MM.1S (cell line): ENCODE measurements around the gene IRGQ.
"Not testable (repeated sequence)": the region's sequence is repeated elsewhere in the genome, so short reads cannot be mapped to it uniquely, and the experiment has no call there.

Experiments
- DNase-seq: peaks from one replicate; pipeline ENCODE4 v3.0.0-alpha.2; 2015
- H2AFZ ChIP-seq: fragments of 300-600 bp; sonication (generic); 2 replicates; pipeline ENCODE4 v1.6.0; 2016; ENCODE audit warnings: antibody characterized with exemption, low read length
- H3F3A ChIP-seq: fragments of 300-600 bp; sonication (generic); 2 replicates; pipeline ENCODE4 v1.6.1; 2016; ENCODE audit warnings: mild to moderate bottlenecking, antibody characterized with exemption, low read length, moderate library complexity, mixed read lengths; ENCODE audit not compliant: insufficient read depth
- H3K27ac ChIP-seq: fragments of 300-600 bp; sonication (generic); 2 replicates; pipeline ENCODE4 v1.5.1; 2016; ENCODE audit warnings: mild to moderate bottlenecking, low read length
- H3K27me3 ChIP-seq: fragments of 300-600 bp; sonication (generic); replicated peaks from 2 replicates; pipeline ENCODE4 v1.6.0; 2016; ENCODE audit warnings: low read length; ENCODE audit not compliant: insufficient read depth
- H3K36me3 ChIP-seq: fragments of 300-600 bp; sonication (generic); replicated peaks from 2 replicates; pipeline ENCODE4 v1.6.1; 2016; ENCODE audit warnings: mild to moderate bottlenecking, low read length, mixed read lengths; ENCODE audit not compliant: insufficient read depth
- H3K4me1 ChIP-seq: fragments of 300-600 bp; sonication (generic); 2 replicates; pipeline ENCODE4 v1.6.1; 2016; ENCODE audit warnings: low read length, mixed read lengths
- H3K4me2 ChIP-seq: fragments of 300-600 bp; sonication (generic); 2 replicates; pipeline ENCODE4 v1.6.0; 2016; ENCODE audit warnings: low read depth, low read length
- H3K4me3 ChIP-seq: fragments of 300-600 bp; sonication (generic); 2 replicates; pipeline ENCODE4 v1.5.1; 2016; ENCODE audit warnings: low read length, mixed read lengths
- H3K79me2 ChIP-seq: fragments of 300-600 bp; sonication (generic); 2 replicates; pipeline ENCODE4 v1.6.1; 2016; ENCODE audit warnings: mixed run types, low read length, mixed read lengths
- H3K9ac ChIP-seq: fragments of 300-600 bp; sonication (generic); 2 replicates; pipeline ENCODE4 v1.6.1; 2016; ENCODE audit warnings: low read length, mixed read lengths
- H3K9me2 ChIP-seq: fragments of 300-600 bp; sonication (generic); replicated peaks from 2 replicates; pipeline ENCODE4 v1.6.1; 2016; ENCODE audit warnings: mild to moderate bottlenecking, low read length, mixed read lengths; ENCODE audit not compliant: insufficient read depth
- H3K9me3 ChIP-seq: fragments of 300-600 bp; sonication (generic); replicated peaks from 2 replicates; pipeline ENCODE4 v1.6.1; 2016; ENCODE audit warnings: mild to moderate bottlenecking, low read length, mixed read lengths; ENCODE audit not compliant: insufficient read depth
- H4K20me1 ChIP-seq: fragments of 300-600 bp; sonication (generic); 2 replicates; pipeline ENCODE4 v1.6.1; 2016; ENCODE audit warnings: mild to moderate bottlenecking, low read length, moderate library complexity, mixed read lengths; ENCODE audit not compliant: insufficient read depth
- EZH2 ChIP-seq: fragments of 300-600 bp; sonication (generic); optimal IDR thresholded peaks from 2 replicates; pipeline ENCODE3; 2017; ENCODE audit warnings: low read depth, mild to moderate bottlenecking, antibody characterized with exemption, low read length, mixed read lengths
- EZH2phosphoT487 ChIP-seq: fragments of 300-600 bp; sonication (generic); IDR thresholded peaks from 2 replicates; pipeline ENCODE4 v1.6.1; 2018; ENCODE audit warnings: antibody characterized with exemption, low read length
- TF ChIP-seq, protein P1 (sequence below): fragments of 300-600 bp; sonication (generic); IDR thresholded peaks from 2 replicates; pipeline ENCODE4 v1.5.1; 2016; ENCODE audit warnings: antibody characterized with exemption, low read length, mixed read lengths

IRGQ gene

DNA sequence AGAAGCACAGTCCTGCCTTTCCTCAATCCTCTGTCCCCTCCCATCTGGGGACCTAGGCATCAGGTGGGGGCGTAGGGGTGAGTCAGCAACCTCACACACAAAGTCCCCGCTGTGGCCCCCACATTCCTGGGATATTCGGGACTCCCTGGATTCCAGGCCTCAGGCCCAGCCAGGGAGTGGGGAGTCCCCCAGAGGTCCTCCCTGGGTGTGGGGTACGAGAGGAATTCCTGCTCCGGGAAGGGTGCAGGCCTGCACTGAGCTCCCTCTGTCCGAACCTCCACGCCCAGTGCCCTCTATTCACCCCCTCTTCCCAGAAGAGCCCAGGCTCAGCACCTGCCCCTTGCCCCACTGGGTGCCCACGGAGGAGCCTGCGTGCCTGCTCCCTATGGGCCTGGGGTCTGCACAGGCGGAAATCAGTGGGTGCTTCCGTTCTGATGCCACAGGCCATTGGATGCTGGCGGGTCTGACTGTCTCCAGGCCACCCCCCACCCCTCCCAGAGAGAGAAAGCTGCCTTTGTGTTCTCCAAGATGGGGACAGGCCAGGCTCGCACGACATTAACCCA, 40.3 kb upstream of the IRGQ start:
- H3K9ac ChIP-seq, result no peak overlapping the region
- H4K20me1 ChIP-seq, result no peaks in the 10 kb centered on the region
- H3K27me3 ChIP-seq, result peaks cover 56% of the 10 kb centered on the region
- no peaks in the 10 kb centered on the region for H3K9me2 ChIP-seq
- no peaks in the 10 kb centered on the region for H3K36me3 ChIP-seq
- H3K27ac ChIP-seq, result no peak overlapping the region
- no peaks in the 10 kb centered on the region for H3K79me2 ChIP-seq
- H3K9me3 ChIP-seq, result no peaks in the 10 kb centered on the region
- no peak overlapping the region for H2AFZ ChIP-seq
- no peak for DNase-seq
- H3F3A ChIP-seq, result no peaks in the 10 kb centered on the region
- H3K4me2 ChIP-seq, result no peak overlapping the region
- TF ChIP-seq EZH2 (no peak), EZH2phosphoT487 (no peak)
- TF ChIP-seq, protein P1, sequence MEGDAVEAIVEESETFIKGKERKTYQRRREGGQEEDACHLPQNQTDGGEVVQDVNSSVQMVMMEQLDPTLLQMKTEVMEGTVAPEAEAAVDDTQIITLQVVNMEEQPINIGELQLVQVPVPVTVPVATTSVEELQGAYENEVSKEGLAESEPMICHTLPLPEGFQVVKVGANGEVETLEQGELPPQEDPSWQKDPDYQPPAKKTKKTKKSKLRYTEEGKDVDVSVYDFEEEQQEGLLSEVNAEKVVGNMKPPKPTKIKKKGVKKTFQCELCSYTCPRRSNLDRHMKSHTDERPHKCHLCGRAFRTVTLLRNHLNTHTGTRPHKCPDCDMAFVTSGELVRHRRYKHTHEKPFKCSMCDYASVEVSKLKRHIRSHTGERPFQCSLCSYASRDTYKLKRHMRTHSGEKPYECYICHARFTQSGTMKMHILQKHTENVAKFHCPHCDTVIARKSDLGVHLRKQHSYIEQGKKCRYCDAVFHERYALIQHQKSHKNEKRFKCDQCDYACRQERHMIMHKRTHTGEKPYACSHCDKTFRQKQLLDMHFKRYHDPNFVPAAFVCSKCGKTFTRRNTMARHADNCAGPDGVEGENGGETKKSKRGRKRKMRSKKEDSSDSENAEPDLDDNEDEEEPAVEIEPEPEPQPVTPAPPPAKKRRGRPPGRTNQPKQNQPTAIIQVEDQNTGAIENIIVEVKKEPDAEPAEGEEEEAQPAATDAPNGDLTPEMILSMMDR, result no peak
- H3K4me3 ChIP-seq, result no peak overlapping the region
- no peaks in the 10 kb centered on the region for H3K4me1 ChIP-seq

DNA sequence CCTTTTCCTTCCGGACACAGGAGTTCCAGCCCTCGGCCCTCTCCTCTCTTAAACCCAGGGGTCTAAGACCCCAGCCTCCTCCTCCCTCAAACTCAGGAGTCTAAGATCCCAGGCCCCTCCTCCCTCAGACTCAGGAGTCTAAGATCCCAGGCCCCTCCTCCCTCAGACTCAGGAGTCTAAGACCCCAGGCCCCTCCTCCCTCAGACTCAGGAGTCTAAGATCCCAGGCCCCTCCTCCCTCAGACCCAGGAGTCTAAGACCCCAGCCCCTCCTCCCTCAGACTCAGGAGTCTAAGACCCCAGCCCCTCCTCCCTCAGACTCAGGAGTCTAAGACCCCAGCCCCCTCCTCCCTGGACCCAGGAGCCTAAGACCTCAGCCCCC, 39.6 kb upstream of the IRGQ start:
- DNase-seq, H3K4me3 ChIP-seq, H3K9me3 ChIP-seq, H3K9ac ChIP-seq, H3K4me2 ChIP-seq, H3F3A ChIP-seq, H3K27ac ChIP-seq, H3K4me1 ChIP-seq, H3K9me2 ChIP-seq, H3K36me3 ChIP-seq, H3K79me2 ChIP-seq, H4K20me1 ChIP-seq, H2AFZ ChIP-seq: not testable (repeated sequence)
- peaks cover 52% of the 10 kb centered on the region for H3K27me3 ChIP-seq

DNA sequence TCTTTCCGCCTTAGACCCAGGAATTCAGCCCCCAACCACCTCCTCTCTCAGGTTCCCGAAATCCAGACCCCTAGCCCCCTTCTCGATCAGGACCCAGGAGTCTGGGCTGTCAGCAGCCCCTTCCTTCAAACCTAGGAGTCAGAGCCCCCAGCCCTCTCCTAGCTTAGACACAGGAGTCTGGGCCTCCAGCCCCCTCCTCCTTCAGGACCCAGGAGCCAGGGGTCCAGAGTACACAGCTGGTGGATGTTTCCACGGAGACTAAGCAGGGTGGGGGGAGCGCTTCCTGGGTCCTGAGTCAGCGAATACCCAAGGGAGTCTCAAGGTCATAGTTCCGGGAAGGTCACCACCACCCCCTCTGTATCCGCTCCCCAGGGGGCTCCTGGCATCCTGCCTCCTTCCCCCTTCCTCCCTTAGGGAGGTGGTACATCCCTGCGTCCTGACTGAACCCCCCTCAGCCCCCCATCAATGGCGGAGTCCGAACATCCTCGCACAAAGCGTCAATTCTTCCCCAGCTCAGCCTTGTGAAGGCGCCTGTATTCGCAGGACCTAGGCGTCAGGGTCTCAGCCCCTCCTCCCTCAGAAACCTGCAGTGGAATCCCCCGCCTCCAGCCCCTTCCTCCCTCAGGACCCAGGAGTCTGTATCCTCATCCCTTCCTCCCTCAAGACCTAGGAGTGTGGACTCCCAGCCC, 39.1 kb upstream of the IRGQ start:
- H3K4me3 ChIP-seq, result no peak overlapping the region
- no peak overlapping the region for H3K9ac ChIP-seq
- no peaks in the 10 kb centered on the region for H3F3A ChIP-seq
- no peaks in the 10 kb centered on the region for H3K4me1 ChIP-seq
- no peaks in the 10 kb centered on the region for H4K20me1 ChIP-seq
- H2AFZ ChIP-seq, result no peak overlapping the region
- H3K36me3 ChIP-seq, result no peaks in the 10 kb centered on the region
- H3K9me2 ChIP-seq, result no peaks in the 10 kb centered on the region
- TF ChIP-seq EZH2, result no peak
- TF ChIP-seq EZH2phosphoT487, result no peak
- H3K4me2 ChIP-seq, result no peak overlapping the region
- DNase-seq, result no peak
- H3K9me3 ChIP-seq, result no peaks in the 10 kb centered on the region
- H3K27ac ChIP-seq, result no peak overlapping the region
- H3K27me3 ChIP-seq, result peaks cover 48% of the 10 kb centered on the region
- no peaks in the 10 kb centered on the region for H3K79me2 ChIP-seq

DNA sequence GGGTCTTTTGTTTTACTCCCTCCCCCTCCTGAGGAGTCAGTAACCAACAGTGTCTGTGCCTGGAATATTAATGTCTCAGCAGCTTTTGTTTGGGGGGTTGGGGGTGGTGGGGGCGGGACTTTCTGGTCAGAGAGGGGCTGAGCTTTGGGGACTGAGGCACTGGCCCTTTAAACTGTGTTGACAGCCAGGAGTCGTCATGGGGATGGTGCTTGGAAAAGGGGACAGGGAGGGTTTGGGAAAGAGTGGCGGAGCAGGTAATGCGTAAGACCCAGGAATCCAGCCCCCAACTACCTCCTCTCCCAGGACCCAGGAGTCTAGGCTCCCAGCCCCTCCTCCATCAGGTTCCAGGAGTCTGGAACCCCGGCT, 38.6 kb upstream of the IRGQ start:
- Histone ChIP-seq H3F3A (no peaks in the 10 kb centered on the region), H3K9me3 (no peaks in the 10 kb centered on the region), H3K9me2 (no peaks in the 10 kb centered on the region), H3K4me2 (no peak overlapping the region), H3K4me3 (no peak overlapping the region), H3K9ac (no peak overlapping the region), H4K20me1 (no peaks in the 10 kb centered on the region), H3K27me3 (peaks cover 48% of the 10 kb centered on the region), H3K36me3 (no peaks in the 10 kb centered on the region), H3K79me2 (no peaks in the 10 kb centered on the region), H3K27ac (no peak overlapping the region), H3K4me1 (no peaks in the 10 kb centered on the region), H2AFZ (no peak overlapping the region)
- TF ChIP-seq, protein P1, result no peak
- TF ChIP-seq EZH2phosphoT487 (no peak), EZH2 (no peak)
- DNase-seq, result no peak
